ENCODE data around the gene SOX11.

SOX11 gene

DNA sequence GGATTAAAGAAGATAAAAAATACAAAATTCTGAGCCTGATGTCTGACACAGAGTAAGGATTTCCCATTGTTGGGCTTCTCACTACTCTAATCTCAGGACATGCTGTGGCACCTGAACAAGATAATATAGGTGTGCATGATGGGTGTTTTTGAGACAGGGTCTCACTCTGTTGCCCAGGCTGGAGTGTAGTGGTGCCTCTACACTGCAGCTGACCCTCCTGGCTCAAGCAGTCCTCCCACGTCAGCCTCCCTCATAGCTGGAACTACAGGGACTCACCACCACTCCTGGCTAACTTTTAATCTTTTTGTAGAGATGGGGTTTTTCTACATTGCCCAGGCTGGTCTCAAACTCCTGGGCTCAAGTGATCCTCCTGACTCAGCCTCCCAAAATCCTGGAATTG lies 32.9 kb downstream of the SOX11 start:
- DNase-seq = no peak

DNA sequence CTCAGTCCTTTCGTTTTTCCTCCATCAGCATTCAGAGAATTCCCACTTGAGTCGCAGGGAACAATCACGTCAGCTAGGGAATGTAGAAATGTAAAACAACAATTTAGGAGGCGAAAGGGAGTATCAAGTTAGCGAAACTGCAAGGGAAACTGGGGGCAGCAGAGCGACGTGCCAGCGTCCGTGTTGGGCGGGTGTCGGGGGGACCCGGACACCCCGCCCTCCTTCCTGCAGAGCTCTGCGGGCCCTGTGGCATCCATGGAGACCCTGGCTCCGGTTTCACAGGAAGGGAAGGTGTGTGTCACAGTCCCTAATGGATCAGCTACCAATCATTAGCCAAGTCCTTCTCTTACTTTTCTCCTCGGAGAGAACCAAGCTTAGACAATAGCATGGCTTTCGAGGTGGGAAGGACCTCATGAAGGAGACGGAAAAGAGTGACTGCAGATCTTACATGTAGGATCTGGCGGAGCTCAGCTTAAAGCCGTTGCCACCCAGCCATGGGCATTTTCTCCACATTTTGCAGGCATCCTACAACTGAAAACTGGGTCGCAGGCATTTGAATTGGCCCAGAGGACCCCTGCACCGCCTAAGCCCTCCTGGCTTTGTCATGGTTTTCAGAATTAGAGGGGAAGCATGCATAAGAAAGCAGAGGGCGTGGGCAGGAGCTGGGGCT lies 33.7 kb downstream of the SOX11 start:
- DNase-seq = no peak

DNA sequence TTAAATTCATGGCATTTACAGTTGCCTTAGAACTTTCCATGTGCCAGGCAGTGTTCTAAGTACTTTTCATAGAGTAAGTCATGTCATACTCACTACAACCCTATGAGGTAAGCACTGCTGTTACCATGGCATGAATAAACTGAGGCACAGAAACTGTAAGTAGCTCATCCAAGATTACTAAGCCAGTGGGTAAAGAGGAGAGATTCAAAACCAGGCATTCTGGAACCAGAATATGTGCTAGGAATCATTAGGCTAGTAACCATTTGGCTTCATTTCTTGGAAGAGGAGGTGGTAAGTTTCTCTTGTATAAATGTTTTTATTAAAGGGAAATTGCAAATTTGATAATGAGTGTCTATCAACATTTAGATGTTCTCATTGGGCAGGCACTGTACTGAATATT lies 35.1 kb downstream of the SOX11 start:
- no peak for DNase-seq

DNA sequence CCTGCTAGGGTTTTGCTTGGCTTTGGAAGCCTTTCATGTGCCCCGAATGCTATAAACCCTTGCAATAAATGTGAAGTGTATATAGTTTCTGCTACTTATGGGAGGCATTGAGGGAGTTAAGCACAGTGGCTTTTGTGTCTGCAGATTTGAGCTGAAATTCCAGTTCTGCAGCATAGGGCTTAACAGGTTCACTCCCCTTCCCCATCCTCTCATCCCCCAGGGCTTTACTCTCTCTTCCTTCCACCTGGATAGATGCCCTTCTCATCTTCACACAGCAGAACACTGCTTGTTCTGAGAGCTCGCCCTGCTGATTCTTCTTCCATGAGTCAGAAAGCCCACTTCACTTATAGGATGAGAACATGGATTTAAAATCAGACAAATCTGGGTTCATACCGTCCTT lies 37.2 kb downstream of the SOX11 start:
- DNase-seq = no peak

DNA sequence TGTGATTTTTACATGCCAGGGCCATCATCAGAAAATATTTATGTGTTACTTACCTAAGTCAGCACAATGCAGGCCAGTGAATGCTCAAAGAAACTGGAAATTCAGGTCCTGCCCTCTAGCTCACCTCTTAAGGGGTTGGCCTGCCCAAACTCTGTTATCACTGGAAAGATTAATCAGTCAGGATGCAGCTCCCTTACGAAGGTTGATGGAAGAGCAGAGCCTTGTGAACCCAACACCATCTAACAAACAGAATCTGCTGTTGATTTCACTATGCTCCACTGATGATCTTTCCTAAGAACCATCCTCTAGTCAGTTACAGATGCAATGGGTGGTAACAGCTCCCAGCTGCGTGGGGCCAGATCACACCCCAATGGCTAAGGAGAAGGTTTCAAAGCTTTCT lies 38.2 kb downstream of the SOX11 start:
- no peak for DNase-seq

DNA sequence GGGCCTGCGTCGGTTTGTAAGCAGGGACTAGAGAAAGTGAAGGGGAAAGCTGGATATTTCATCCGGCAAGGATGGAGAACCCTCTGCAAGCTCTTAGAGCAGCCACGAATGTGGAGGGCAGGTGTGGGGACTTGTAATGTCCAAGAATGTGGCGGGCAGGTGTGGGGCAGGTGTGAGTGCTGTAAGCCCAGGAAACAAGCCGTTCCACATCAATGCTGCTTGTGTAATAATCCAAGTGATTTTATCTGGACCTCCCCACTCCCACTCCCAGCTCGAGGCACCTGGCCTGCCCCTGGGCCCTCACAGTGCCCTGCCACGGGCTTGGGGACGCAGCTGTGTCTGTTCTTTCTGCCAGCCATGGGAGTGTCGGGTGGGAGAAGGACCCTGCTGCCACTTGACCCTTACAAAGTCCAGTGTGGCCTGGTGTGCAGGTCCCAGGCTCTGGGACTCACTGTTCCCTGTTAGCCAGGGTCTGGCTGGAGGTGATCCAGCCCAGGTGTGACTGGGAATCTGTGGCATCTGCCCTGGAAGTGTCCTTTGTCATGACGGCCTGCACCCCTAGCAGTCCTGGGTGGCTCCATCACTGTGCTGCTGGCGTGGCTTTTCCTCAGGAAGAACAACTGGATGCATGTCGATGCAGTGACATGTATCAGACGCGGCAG lies 42.8 kb downstream of the SOX11 start:
- DNase-seq = no peak

DNA sequence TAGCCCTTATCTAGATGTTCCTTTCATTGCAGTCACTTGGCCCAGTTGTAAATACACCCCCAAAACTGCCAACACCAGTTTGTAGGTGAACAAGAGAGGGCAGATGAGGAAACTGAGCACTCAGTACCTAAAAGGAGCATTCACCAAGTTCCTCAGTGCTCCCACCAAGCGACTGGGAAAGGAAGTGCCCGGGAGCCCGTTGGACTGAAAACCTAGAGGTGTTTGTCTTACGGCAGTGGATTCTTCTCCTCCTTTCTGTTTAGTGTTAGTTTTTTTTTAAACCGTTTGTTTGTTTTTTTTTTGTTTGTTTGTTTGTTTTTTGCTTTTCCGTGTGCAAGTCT lies 43.3 kb downstream of the SOX11 start:
- DNase-seq = no peak

DNA sequence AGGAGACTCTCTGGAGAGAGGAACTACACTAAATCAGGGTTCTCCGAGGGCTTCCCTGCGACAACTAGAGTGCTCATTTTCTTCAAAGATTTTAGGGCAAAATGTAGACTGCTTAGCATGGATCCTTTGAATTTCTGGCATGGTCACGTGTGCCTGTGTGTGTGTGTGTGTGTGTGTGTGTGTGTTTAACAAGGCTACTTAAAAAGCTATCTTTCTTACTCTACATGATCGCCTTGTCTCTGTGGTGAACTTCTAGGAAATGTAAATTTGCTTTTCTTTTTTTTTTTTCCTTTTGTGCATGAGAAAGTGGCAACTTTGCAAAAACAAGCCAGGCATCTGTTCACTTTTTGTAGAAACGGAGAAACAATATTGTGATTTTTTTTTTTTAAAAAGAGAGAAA lies 43.9 kb downstream of the SOX11 start:
- DNase-seq = no peak

DNA sequence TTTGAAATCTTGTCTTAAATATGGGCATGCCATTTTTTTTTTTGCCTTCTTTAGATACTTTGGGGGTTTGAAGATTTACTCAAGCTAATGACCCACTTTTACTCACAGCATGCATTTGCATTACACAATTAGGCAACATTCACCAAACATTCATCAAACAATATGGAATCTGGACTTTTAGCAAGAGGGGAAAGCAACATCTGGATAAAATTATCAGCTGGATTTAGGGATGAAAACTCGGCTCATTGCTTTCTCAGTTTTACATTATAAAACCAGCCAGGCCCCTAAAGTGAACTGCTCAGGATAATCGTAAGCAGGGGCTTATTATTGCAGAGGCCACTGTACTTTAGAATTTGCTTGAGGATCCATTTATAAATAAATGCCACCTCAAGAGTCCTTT lies 44.7 kb downstream of the SOX11 start:
- no peak for DNase-seq

DNA sequence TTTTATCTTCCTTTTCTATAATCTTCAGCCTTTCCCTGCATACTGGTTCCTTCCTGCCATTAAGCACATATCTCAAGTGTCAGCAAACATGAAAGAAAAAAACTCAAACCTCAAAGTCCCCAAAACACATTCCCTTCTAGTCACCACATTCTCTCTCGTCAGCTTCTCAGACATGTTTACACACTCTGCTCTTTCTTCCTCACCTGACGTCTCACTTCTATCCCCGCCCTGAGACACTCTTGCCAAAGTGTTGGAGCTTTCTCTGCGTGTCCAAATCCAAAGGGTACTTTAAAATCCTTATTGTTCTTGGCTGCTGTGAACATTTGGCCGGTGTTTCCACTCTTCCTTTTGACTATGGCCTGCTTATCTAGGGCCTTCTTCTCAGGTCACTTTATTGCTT lies 47.9 kb downstream of the SOX11 start:
- DNase-seq = no peak

DNA sequence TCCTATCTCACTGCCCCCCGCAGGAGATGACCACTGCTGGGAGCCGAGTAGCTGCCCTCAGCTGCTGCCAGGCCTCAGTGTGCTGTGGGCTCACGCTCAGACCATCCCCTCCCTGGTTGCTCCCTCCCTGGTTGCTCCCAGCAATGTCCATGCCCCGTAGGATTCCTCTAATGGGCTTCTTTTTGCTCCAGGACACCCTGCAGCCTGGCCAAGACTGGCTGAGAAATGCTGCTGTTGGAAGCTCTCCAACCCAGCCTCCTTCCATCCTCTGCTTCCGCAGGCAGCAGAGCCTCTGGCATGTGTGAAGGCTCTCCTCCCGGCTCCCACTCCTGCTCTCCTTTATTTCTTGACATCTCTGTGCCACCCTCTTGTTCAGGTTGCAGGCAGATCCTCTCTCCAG lies 48.6 kb downstream of the SOX11 start:
- no peak for DNase-seq

DNA sequence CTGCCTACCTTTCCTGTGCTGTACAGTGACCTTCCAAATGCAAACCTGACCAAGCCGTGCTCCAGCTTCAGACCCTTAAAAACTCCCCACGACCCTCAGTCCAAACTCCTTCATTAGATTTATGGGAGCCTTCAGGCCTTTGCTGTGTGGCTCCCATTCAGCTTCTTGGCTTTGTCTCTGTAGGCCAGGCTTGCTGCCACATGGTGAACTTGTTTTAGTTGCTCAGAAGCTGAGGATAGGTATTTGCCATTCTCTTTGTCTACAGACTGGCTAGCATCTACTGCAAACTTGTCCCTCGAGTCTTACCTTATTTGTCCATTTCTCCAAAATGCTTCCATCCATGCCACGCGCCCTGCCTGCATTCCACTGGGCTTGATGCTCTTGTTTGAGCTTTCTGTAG lies 49.1 kb downstream of the SOX11 start:
- DNase-seq = no peak

DNA sequence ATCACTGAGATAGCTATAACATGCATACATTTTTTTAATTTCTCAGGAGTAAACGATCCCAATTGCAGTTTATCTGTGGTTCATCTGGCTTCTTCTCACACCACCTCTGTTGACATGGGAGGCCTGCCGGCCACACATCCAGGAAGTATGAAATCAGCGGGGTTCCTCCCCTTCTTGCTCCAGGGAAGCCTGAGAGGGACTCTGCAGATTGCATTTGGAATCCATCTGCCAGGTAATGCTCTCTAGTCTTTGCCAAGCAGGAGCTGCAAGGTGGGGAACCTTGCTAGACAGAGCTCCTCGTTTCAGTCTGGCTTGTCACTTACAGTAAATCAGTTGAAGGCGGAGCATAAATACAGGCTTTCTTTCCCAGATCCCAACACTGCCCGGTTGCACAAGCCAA lies 49.9 kb downstream of the SOX11 start:
- no peak for DNase-seq

DNA sequence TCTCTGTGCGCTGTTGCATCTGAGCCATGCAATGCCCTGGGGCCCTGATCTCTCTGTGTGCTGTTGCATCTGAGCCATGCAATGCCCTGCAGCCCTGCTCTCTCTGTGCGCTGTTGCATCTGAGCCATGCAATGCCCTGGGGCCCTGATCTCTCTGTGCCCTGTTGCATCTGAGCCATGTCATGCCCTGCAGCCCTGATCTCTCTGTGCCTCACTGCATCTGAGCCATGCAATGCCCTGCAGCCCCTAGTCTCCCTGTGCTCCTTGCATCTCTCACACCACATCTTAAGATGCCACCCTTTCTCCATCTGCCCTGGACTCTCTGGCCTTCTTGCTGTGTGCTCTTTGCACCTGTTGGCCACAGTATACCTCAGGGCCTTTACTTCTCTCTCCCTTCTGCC lies 56.2 kb downstream of the SOX11 start:
- no peak for DNase-seq

DNA sequence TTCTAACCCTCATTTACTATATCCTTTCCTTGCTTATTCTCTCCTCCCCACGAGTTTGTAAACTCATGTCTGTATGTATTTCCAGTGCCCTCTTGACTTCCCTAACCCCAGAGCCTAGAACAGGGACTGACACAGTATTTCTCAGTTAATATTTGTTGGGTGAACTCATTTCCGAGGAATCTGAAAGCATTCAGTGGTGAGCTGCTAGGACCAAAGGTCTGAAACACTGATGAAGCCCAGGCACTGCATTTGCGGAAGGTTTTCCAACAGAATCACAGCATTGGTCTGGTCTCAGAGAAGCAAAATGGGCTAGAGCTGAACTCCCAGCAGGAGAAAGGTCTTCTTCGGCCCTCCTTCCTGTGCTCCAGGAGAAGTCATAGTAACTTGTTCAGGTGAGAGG lies 56.8 kb downstream of the SOX11 start:
- no peak for DNase-seq

DNA sequence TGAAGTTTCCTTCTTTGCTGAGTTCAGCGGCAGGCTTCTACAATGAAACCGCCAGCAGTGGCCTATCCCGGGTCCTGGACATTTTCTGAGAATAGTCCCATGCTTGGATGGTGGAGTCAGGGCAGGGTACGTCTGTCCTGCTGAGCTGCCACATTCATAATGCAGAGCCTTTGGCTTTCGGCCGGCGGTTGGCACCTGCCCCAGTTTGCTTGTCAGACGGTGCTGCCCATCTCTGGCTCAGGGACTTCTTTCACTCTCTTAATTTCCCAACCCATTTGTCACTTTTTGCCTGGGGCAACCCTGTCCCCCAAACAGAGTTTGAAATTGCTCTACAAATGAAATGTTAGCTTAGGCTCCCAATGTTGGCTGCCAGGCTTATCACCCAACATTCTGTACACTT lies 57.2 kb downstream of the SOX11 start:
- DNase-seq = no peak
